ENCODE data around the gene JUNB.
"Not testable (repeated sequence)": the region's sequence is repeated elsewhere in the genome, so short reads cannot be mapped to it uniquely, and the experiment has no call there.

Gene JUNB

GRCh38 chr19:12789904-12790619 lies 1.2 kb upstream of the JUNB start:
- peak; percentile 91 for DNase-seq

GRCh38 chr19:12790628-12791344 lies 500 bp upstream of the JUNB start:
- no peak for DNase-seq

GRCh38 chr19:12792051-12792852 lies 966 bp downstream of the JUNB start:
- DNase-seq: peak; percentile 51

- no peak for DNase-seq
These were observed 1.6 kb downstream of the JUNB start for GRCh38 chr19:12792853-12793289.

GRCh38 chr19:12793290-12794195 lies 2.3 kb downstream of the JUNB start:
- peak; percentile 85 for DNase-seq

GRCh38 chr19:12794196-12794941 lies 3.1 kb downstream of the JUNB start:
- no peak for DNase-seq

- DNase-seq: no peak
These were observed 3.7 kb downstream of the JUNB start for GRCh38 chr19:12794971-12795381.

- peak; percentile 56 for DNase-seq
These were observed 5.1 kb downstream of the JUNB start for GRCh38 chr19:12796146-12797071.

GRCh38 chr19:12797141-12797587 lies 5.9 kb downstream of the JUNB start:
- DNase-seq: no peak

GRCh38 chr19:12797607-12798006 lies 6.3 kb downstream of the JUNB start:
- not testable (repeated sequence) for DNase-seq

GRCh38 chr19:12799742-12800465 lies 8.6 kb downstream of the JUNB start:
- DNase-seq: no peak

- no peak for DNase-seq
These were observed 9.1 kb downstream of the JUNB start for GRCh38 chr19:12800466-12800770.

- DNase-seq: no peak
These were observed 9.7 kb downstream of the JUNB start for GRCh38 chr19:12800923-12801465.

GRCh38 chr19:12801466-12802266 lies 10.4 kb downstream of the JUNB start, which contains the start of the genes PRDX2 and THSD8:
TSS of gene PRDX2 (minus strand) at chr19:12801800. CDS start at chr19:12801261, 539 bp downstream.
TSS of gene THSD8 (plus strand) at chr19:12802069. CDS start at chr19:12802072, 3 bp downstream.
- DNase-seq: peak; percentile 30

- no peak for DNase-seq
These were observed 11.2 kb downstream of the JUNB start for GRCh38 chr19:12802267-12803106.

- DNase-seq: no peak
These were observed 12.8 kb downstream of the JUNB start for GRCh38 chr19:12804051-12804450.
